Common myeloid progenitor, CD34-positive (primary cell): ENCODE results near the gene GIGYF2.

Source experiments
- CTCF ChIA-PET: fragments of 350-600 bp; sonication (Branson Sonifier 250); formaldehyde crosslinking; loops from one replicate; lab custom pipeline; 2021; ENCODE audit warnings: antibody characterized with exemption; lab: Charles Lee
- POLR2A ChIA-PET: fragments of 350-600 bp; sonication (Branson Sonifier 250); formaldehyde crosslinking; loops from one replicate; lab custom pipeline; 2021; ENCODE audit warnings: antibody characterized with exemption; lab: Charles Lee
- DNase-seq, 3 donors: peaks; one replicate each; pipeline versions ENCODE4 v3.0.0 to v3.0.0-alpha.2; 2013
- H3K27ac ChIP-seq, 2 experiments: 1 replicate in 1 of 2; 2 replicates in 1 of 2; pipeline ENCODE4 v1.7.0; 2013; ENCODE audit warnings: inconsistent platforms in 2 of 2, low read length in 2 of 2, mild to moderate bottlenecking in 2 of 2, low read depth in 1 of 2, moderate library complexity in 1 of 2; ENCODE audit not compliant: severe bottlenecking in 2 of 2, insufficient read depth in 1 of 2, poor library complexity in 1 of 2
- H3K27me3 ChIP-seq, 5 experiments: replicated peaks in 2 of 5; 1 replicate in 3 of 5; 2 replicates in 2 of 5; pipeline versions ENCODE4 v1.6.1 to v1.7.0; 2013; ENCODE audit warnings: low read length in 4 of 5, mild to moderate bottlenecking in 2 of 5, moderate library complexity in 2 of 5, inconsistent platforms in 1 of 5; ENCODE audit not compliant: insufficient read depth in 5 of 5, control insufficient read depth in 4 of 5
- H3K36me3 ChIP-seq, 4 experiments: 1 replicate in 2 of 4; 2 replicates in 2 of 4; pipeline versions ENCODE4 v1.6.1 to v1.7.0; 2013; ENCODE audit warnings: low read length in 3 of 4, control low read depth in 1 of 4, mild to moderate bottlenecking in 1 of 4; ENCODE audit not compliant: control insufficient read depth in 4 of 4, insufficient read depth in 4 of 4
- H3K4me1 ChIP-seq, 4 experiments: 1 replicate in 3 of 4; 2 replicates in 1 of 4; pipeline versions ENCODE4 v1.6.1 to v1.7.1; 2013; ENCODE audit warnings: low read length in 3 of 4, mild to moderate bottlenecking in 3 of 4, control low read depth in 1 of 4, inconsistent platforms in 1 of 4, moderate library complexity in 1 of 4; ENCODE audit not compliant: control insufficient read depth in 4 of 4, insufficient read depth in 4 of 4; ENCODE audit errors: control extremely low read depth in 1 of 4
- H3K4me3 ChIP-seq, 7 experiments: 1 replicate in 4 of 7; 2 replicates in 3 of 7; pipeline versions ENCODE4 v1.5.1 to v1.7.0; 2013; ENCODE audit warnings: mild to moderate bottlenecking in 7 of 7, low read length in 6 of 7, moderate library complexity in 6 of 7, inconsistent platforms in 2 of 7, low read depth in 2 of 7, control low read depth in 1 of 7; ENCODE audit not compliant: insufficient read depth in 4 of 7, control insufficient read depth in 1 of 7; ENCODE audit errors: extremely low read depth in 1 of 7
- H3K9me3 ChIP-seq, 5 experiments: 1 replicate in 4 of 5; 2 replicates in 1 of 5; pipeline versions ENCODE4 v1.6.1 to v1.7.1; 2013; ENCODE audit warnings: low read length in 4 of 5, mild to moderate bottlenecking in 2 of 5, inconsistent platforms in 1 of 5, low read depth in 1 of 5, moderate library complexity in 1 of 5; ENCODE audit not compliant: control insufficient read depth in 4 of 5, insufficient read depth in 2 of 5; ENCODE audit errors: control extremely low read depth in 1 of 5
- WGBS: methylation state at CpG from one replicate; pipeline ENCODE4 v1.1.5; 2013; ENCODE audit not compliant: insufficient coverage; 5-methylcytosine and 5-hydroxymethylcytosine counted together

GIGYF2 gene

DNA sequence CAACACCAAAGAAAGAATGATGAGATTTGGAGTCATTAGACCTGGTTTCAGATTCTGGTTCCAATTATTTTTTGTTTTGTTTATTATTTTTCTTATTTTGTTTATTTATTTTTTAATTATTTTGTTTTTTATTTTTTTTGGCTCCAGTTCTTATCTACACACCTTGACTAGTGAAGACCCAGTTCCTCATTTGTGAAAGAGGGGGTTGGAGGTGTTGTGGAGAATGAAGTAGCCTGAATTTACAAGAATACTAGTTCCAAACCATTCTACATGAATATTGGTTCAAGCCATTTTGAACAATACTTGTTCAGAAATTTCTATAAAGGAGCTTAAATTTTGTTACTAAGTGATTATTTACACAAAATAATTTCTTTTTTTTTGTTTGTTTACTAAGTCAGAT, 86.1 kb downstream of the GIGYF2 start:
- ChIA-PET POLR2A (no interaction called here), CTCF (interaction anchor here (0.6 kb wide), 1 partner anchor 119 kb away, joined by 3 read pairs; no protein-coding TSS in a partner anchor)
- Histone ChIP-seq H3K27ac (no peak overlapping the region), H3K27me3 (no peaks in the 10 kb centered on the region), H3K4me1 (no peaks in the 10 kb centered on the region), H3K9me3 (no peaks in the 10 kb centered on the region), H3K4me3 (no peak overlapping the region), H3K36me3 (peaks cover 8 to 33% (median 15%) of the 10 kb centered on the region in 4 experiments)
- no peak for DNase-seq

DNA sequence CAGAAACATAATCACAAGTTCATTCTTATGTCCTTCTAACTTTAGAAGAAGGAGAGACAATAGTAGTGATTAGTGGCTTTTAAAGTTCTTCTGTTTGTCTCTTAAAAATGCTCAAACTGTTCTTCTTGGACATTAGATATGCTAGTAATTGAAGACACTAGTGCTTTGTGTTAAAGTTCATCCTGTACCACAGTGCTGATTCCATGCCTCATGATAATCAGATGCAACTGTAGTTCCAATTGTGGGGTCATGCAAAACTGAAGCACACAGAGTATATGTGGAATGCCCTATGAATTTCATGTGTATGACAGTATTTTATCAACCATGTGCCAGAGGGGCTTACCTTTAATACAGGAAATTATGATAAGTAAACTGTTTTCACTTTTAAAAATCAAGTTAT, 90.7 kb downstream of the GIGYF2 start:
- Histone ChIP-seq H3K27ac (no peak overlapping the region), H3K4me1 (no peaks in the 10 kb centered on the region), H3K36me3 (peaks cover 13 to 65% (median 40%) of the 10 kb centered on the region in 4 experiments), H3K4me3 (no peak overlapping the region), H3K9me3 (no peaks in the 10 kb centered on the region), H3K27me3 (no peaks in the 10 kb centered on the region)
- POLR2A ChIA-PET: no interaction called here
- CTCF ChIA-PET: no interaction called here
- DNase-seq: no peak

DNA sequence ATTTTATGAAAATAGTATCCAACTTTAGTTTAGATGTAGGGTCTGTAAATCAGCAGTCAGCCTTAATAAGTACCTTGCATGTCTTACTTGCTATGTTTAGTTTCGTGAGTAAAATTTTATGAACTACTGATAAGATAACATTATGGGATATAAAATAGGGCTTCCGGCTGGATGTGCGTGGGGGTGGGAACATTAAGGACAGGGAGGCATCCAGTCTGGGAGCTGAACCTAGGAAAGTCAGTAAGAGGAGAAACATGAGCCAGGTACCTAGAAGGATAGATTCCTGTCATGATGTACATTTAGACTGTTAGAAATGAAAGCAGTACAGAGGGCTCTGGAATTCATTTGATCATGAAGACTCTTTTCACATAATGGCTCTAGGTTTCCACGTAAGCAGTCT, 92.0 kb downstream of the GIGYF2 start:
- Histone ChIP-seq H3K36me3 (peaks cover 20 to 77% (median 51%) of the 10 kb centered on the region in 4 experiments), H3K27me3 (no peaks in the 10 kb centered on the region), H3K4me1 (no peaks in the 10 kb centered on the region), H3K9me3 (no peaks in the 10 kb centered on the region), H3K27ac (no peak overlapping the region), H3K4me3 (no peak overlapping the region)
- ChIA-PET CTCF (no interaction called here), POLR2A (no interaction called here)
- DNase-seq: no peak
- WGBS: 94% methylated on average over 3 of the region's 4 CpGs

DNA sequence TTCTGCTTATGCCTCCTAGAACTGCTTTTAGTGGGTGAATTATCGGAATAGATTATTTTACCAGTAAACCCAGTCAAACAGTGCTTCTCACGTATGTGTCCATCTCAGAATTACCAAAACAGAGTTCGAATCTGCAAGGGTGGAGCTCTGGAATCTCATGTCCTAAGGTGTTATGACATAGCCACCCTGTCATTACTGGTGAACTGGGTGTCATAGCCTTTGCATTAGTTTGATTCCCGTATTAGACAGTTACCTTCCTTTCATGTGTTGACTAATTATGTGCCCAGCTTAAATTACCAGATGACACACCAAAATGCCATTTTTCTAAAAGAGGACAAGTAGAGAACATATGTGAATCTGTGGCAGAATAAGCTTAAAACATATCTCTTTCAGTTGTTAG, 94.4 kb downstream of the GIGYF2 start:
- peaks cover 36 to 95% (median 62%) of the 10 kb centered on the region in 4 experiments for H3K36me3 ChIP-seq

DNA sequence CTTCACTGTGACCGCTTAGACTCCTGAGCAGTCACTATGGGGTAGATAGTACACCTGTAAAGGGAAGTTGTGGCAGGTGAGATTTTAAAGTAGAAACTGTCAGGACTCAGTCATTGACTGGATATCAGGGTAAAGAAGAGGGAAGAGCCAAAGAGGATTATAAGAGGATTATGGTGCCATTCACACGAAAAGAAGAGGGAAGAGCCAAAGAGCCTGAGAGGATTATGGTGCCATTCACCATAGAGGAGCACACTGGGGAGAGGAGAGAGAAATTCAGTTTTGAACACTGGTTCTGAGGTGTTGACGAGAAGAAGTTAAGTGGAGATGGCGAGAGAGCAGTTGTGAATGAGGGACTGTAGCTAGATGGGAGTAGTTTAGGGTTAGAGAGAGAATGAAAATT, 96.1 kb downstream of the GIGYF2 start:
- POLR2A ChIA-PET: no interaction called here
- CTCF ChIA-PET: interaction anchor here (1.1 kb wide), 1 partner anchor 31 kb away, joined by 3 read pairs; no protein-coding TSS in a partner anchor
- 75% methylated on average over 4 of the region's 4 CpGs for WGBS
- Histone ChIP-seq H3K36me3 (peaks cover 38 to 97% (median 60%) of the 10 kb centered on the region in 4 experiments), H3K9me3 (no peaks in the 10 kb centered on the region), H3K4me1 (no peaks in the 10 kb centered on the region), H3K27me3 (no peaks in the 10 kb centered on the region), H3K27ac (no peak overlapping the region), H3K4me3 (no peak overlapping the region)
- no peak for DNase-seq

More for the DNA sequence above, 94.4 kb downstream of the GIGYF2 start:
- Histone ChIP-seq H3K4me3 (no peak overlapping the region), H3K27me3 (no peaks in the 10 kb centered on the region), H3K9me3 (no peaks in the 10 kb centered on the region), H3K27ac (no peak overlapping the region), H3K4me1 (no peaks in the 10 kb centered on the region)
- ChIA-PET POLR2A (no interaction called here), CTCF (interaction anchor here (0.9 to 1.2 kb wide), 2 partner anchors 17 to 20 kb away, joined by 3 read pairs; no protein-coding TSS in a partner anchor)
- no peak for DNase-seq
- WGBS: 100% methylated on average over 2 of the region's 4 CpGs

DNA sequence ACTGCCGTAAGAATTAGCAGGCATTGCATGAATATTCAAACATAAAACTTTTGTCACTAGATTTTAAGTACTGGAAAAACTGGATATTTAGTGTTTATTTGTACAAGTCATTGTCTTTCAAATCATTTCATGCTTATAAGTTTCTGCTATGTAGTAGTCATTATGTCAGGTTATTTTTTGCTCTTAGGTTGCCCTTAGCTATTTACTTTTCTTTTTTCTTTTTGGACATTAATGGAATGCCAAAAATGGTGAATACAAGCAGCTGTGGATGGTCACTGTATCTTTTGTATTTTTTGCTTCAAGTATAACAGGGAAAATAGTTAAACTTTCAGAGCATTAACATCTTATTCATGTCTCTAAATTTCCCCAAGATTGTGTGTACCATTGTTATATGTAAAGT, 97.8 kb downstream of the GIGYF2 start:
- DNase-seq: no peak
- no peaks in the 10 kb centered on the region for H3K27me3 ChIP-seq
- ChIA-PET CTCF (no interaction called here), POLR2A (interaction anchor here (0.6 to 0.7 kb wide), 2 partner anchors 11 to 234 kb away, joined by 3 to 4 read pairs; no protein-coding TSS in a partner anchor)
- H3K36me3 ChIP-seq: peaks cover 42 to 85% (median 60%) of the 10 kb centered on the region in 4 experiments
- H3K4me3 ChIP-seq: no peak overlapping the region
- H3K9me3 ChIP-seq: no peaks in the 10 kb centered on the region
- H3K27ac ChIP-seq: no peak overlapping the region
- H3K4me1 ChIP-seq: no peaks in the 10 kb centered on the region
- WGBS: no CpG with 5 or more reads among the region's 1 CpG

DNA sequence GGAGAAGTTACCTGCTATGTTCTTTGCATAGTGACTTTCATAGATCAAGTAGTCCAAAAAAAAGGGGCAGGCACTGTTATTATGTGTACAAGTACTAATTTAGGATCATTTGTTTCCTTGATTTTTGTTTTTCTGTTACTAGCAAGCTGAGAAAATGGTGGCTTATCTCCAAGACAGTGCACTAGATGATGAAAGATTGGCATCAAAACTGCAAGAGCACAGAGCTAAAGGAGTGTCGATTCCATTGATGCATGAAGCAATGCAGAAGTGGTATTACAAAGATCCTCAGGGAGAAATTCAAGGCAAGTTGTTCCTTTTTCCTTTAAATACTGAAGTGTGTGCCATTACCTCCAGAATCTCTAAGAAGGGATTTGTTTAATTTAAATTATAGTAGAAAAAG, 98.8 kb downstream of the GIGYF2 start:
- Histone ChIP-seq H3K27me3 (no peaks in the 10 kb centered on the region), H3K27ac (no peak overlapping the region), H3K4me3 (no peak overlapping the region), H3K36me3 (peaks cover 39 to 82% (median 62%) of the 10 kb centered on the region in 4 experiments), H3K4me1 (no peaks in the 10 kb centered on the region), H3K9me3 (no peaks in the 10 kb centered on the region)
- CTCF ChIA-PET: no interaction called here
- DNase-seq: no peak
- POLR2A ChIA-PET: no interaction called here
- 100% methylated on average over 1 of the region's 1 CpG for WGBS
